Measurements from ENCODE around the gene TLCD3A.

DNA sequence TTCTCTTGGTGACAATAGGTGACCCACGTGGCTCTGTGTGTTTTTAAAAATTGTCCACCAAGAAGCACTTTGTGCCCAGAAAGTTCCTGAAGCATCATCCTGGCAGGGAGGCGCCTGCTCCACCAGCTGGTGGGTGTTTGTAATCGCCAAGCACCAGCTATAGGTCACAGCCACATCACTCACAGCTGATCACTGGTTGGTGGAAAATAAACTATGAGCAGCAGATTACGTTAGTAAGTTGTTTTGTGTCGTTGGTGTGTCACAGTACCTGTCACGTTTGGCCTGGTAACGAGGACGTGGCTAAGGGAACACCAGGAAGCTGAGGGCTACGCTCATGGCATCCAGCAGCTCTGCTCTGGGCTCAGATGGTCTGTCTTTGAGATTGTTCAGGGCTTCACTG is 59.9 kb downstream of the TLCD3A start:
- TF ChIP-seq EP300 (IDR thresholded peaks at IDR 0.05; ENCODE audit: borderline replicate concordance in 1 of 2, low read depth in 1 of 2, low read length in 1 of 2): no peak
- no peak for TF ChIP-seq RCOR1 (IDR thresholded peaks at IDR 0.05; ENCODE audit: low read length)
- TF ChIP-seq, protein P1, sequence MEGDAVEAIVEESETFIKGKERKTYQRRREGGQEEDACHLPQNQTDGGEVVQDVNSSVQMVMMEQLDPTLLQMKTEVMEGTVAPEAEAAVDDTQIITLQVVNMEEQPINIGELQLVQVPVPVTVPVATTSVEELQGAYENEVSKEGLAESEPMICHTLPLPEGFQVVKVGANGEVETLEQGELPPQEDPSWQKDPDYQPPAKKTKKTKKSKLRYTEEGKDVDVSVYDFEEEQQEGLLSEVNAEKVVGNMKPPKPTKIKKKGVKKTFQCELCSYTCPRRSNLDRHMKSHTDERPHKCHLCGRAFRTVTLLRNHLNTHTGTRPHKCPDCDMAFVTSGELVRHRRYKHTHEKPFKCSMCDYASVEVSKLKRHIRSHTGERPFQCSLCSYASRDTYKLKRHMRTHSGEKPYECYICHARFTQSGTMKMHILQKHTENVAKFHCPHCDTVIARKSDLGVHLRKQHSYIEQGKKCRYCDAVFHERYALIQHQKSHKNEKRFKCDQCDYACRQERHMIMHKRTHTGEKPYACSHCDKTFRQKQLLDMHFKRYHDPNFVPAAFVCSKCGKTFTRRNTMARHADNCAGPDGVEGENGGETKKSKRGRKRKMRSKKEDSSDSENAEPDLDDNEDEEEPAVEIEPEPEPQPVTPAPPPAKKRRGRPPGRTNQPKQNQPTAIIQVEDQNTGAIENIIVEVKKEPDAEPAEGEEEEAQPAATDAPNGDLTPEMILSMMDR (IDR thresholded peaks at IDR 0.05): no peak
- no peak for TF ChIP-seq SIN3A (IDR thresholded peaks at IDR 0.05; ENCODE audit: borderline replicate concordance, low read depth, low read length)
- TF ChIP-seq JUND (IDR thresholded peaks at IDR 0.05): no peak
- TF ChIP-seq SMC3 (IDR thresholded peaks at IDR 0.05; ENCODE audit: low read depth, low read length): no peak
- TF ChIP-seq FOXM1 (IDR thresholded peaks at IDR 0.05; ENCODE audit: low read depth): no peak
